ENCODE measurements around the gene TFPI. TPM values are rescaled to one million over a fixed set of nuclear protein-coding genes. Genes with fewer than 3 reads are reported as not detected.
"Not testable (repeated sequence)": the region's sequence is repeated elsewhere in the genome, so short reads cannot be mapped to it uniquely, and the experiment has no call there.

The TFPI gene
- total RNA-seq, 1 experiment from 2014 or later = 12.0 TPM

DNA sequence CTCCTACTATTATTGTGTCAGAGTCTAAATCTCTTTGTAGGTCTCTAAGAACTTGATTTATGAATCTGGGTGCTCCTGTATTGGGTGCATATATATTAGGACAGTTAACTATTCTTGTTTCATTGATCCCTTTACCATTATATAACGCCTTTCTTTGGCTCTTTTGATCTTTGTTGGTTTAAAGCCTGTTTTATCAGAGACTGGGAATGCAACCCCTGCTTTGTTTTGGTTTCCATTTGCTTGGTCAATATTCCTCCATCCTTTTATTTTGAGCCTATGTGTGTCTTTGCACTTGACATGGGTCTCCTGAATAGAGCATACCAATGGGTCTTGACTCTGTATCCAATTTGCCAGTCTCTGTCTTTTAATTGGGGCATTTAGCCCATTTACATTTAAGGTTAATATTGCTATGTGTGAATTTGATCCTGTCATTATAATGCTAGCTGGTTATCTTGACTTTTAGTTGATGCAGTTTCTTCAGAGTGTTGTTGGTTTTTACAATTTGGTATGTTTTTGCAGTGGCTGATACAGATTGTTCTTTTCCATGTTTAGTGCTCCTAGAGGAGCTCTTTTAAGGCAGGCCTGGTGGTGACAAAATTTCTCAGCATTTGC, 36.4 kb downstream of the TFPI start:
- Histone ChIP-seq H3K36me3 (peaks cover 19% of the 10 kb centered on the region), H3K9me3 (peaks cover 18% of the 10 kb centered on the region)
- H3K4me3 ChIP-seq, H3K27me3 ChIP-seq, DNase-seq: not testable (repeated sequence)

DNA sequence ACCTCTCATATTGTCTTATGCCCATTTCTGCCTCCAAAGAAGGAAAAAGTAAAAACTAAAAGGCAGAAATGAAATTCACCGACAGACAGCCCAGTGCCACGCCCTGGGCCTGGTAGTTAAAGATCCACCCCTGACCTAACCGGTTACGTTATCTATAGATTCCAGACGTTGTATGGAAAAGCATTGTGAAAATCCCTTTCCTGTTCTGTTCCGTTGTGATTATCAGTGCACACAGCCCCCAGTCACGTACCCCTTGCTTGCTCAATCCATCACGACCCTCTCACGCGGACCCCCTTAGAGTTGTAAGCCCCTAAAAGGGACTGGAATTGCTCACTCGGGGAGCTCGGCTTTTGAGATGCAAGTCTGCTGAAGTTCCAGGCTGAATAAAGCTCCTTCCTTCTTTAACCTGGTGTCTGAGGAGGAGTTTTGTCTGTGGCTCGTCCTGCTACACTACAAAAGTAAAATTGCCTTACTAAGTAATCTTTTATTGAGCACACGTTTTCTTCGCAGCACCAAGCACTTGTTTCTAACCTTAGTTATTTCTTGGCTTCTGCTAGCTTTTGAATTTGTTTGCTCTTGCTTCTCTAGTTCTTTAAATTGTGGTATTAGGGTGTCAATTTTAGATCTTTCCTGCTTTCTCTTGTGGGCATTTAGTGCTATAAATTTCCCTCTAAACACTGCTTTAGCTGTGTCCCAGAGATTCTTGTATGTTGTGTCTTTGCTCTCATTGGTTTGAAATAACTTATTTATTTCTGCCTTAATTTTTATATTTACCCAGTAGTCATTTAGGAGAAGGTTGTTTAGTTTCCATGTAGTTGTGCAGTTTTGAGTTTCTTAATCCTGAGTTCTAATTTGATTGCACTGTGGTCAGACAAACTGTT, 37.4 kb downstream of the TFPI start:
- Histone ChIP-seq H3K36me3 (peaks cover 14% of the 10 kb centered on the region), H3K9me3 (peaks cover 18% of the 10 kb centered on the region)
- not testable (repeated sequence) for H3K4me3 ChIP-seq, H3K27me3 ChIP-seq, DNase-seq

DNA sequence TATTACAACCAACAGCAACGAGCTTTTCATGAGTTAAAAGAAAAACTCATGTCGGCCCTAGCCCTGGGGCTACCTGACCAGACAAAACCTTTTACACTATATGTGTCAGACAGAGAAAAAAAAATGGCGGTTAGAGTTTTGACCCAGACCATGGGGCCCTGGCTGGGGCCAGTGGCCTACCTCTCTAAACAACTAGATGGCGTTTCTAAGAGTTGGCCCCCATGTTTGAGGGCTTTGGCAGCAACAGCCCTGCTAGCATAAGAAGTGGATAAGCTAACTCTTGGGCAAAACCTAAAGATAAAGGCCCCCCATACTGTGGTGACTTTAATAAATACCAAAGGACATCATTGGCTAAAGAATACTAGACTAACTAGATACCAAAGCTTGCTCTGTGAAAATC, 39.3 kb downstream of the TFPI start:
- H3K36me3 ChIP-seq = peaks cover 3% of the 10 kb centered on the region
- H3K4me3 ChIP-seq = no peak overlapping the region
- peaks cover 17% of the 10 kb centered on the region for H3K9me3 ChIP-seq
- H3K27me3 ChIP-seq = no peaks in the 10 kb centered on the region
- no peak for DNase-seq

DNA sequence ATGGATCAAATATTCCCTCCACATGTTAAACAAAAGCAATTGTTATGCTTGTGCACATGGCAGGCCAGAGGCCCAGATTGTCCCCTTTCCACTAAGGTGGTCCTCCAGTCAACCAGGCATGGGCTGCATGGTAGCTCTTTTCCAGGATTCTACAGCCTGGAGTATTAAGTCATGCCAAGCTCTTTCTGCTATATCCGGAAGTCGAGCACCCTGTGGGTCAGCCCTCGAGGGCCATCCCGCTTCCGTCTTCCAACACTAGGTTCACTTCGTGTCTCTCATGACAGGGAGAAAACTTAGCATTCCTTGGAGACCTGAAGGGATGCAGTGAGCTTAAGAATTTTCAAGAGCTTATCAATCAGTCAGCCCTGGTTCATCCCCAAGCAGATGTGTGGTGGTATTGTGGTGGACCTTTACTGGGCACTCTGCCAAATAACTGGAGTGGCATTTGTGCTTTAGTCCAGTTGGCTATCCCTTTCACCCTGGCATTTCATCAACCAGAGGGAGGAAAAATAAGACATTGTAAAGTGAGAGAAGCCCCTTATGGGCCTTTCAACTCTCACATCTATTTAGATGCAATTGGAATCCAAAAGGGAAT, 39.9 kb downstream of the TFPI start:
- not testable (repeated sequence) for DNase-seq, H3K4me3 ChIP-seq, H3K36me3 ChIP-seq, H3K27me3 ChIP-seq
- H3K9me3 ChIP-seq = peaks cover 16% of the 10 kb centered on the region

DNA sequence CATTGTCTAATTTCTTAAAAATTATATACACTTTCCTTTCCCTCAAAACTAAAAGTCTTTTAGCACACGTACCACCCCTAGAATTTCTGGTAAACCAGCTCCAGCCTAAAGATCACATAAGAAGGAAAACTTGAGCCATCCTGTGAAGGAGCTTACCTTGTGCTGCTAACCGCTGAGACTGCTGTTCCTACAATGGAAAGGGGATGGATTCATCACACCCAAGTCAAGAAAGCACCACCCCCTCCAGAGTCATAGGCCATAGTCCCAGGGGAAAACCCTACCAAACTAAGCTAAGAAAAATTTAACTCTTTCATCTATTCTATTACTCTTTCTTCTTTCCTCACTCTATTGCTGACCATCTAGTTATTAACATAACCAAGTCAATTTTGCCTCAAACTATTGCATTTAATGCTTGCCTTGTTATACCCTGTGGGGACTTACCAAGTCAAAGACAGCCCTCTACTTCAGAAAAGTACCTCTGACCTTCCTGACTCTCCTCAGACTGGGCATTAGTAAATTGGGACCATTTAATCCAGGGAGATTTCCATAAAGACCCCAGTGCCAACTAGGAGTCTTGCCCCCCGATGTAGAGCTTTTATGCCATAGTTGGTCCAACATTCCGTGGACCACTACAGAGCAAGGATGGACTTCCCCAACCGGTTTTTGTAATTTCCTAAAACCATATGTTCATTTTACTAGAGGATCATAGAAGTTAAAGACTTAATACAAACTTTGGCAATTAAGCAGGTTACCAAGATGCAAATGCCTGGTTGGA, 40.6 kb downstream of the TFPI start:
- DNase-seq, H3K4me3 ChIP-seq, H3K36me3 ChIP-seq, H3K27me3 ChIP-seq: not testable (repeated sequence)
- H3K9me3 ChIP-seq = peaks cover 12% of the 10 kb centered on the region

DNA sequence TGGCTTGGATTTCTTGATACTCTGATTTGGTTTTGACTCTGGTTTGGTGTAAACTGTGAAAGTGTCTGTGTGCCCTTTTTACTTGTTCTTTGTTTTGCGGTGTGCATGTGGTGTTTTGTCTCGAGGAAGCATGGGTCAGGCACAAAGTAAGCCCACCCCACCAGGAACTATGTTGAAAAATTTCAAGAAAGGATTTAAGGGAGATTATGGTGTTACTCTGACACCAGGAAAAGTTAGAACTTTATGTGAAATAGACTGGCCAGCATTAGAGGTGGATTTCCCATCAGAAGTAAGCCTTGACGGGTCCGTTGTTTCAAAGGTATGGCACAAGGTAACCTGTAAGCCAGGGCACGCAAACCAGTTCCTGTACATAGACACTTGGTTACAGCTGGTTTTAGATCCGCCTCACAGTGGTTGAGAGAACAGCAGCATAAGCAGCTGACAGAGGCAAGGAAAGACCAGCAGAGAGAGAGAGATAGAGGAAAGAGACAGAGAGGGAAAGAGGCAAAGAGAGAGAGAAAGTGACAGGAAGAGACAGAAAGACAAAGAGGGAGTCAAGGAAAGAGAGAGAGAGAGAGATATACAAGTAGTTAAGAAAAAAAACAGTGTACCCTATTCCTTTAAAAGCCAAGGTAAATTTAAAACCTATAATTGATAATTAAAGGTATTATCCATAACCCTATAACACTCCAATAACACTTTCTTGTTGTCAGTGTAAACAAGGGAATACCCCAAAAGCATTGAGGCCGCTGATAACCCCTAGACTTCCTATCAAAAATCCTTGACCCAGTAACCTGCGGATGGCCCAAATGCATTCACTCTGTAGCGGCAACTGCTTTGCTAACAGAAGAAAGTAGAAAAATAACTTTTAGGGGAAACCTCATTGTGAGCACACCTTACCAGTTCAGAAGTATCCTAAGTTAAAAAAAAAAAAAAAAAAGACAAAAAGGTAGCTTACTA, 42.6 kb downstream of the TFPI start:
- Histone ChIP-seq H3K27me3 (no peaks in the 10 kb centered on the region), H3K36me3 (no peaks in the 10 kb centered on the region), H3K9me3 (peaks cover 4% of the 10 kb centered on the region), H3K4me3 (no peak overlapping the region)
- no peak for DNase-seq

DNA sequence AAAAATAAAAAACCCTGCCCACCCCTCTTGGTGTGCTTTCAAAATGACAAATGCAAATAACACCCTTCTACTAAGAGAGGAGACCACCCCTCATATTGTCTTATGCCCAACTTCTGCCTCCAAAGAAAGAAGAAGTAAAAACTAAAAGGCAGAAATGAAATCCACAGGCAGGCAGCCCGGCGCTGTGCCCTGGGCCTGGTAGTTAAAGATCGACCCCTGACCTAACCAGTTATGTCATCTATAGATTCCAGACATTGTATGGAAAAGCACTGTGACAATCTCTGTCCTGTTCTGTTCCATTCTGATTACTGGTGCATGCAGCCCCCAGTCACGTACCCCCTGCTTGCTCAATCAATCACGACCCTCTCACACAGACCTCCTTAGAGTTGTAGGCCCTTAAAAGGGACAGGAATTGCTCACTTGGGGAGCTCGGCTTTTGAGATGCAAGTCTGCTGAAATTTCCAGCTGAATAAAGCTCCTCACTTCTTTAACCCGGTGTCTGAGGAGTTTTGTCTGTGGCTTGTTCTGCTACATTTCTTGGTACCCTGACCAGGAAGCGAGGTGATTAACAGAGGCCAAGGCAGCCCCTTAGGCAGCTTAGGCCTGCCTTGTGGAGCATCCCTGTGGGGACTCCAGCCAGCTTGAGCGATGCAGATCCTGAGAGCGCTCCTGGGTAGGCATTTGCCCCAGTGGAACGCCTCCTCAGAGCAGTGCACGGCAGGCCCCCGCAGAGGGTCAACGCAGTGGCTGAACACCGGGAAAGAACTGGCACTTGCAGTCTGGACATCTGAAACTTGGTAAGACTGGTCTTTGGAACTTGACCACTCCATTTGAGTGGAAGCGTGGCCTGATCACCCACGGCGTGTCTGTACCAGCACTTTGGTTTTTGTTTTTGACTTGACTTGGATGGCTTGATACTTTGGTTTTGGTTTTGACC, 43.5 kb downstream of the TFPI start:
- not testable (repeated sequence) for H3K36me3 ChIP-seq, H3K27me3 ChIP-seq, DNase-seq, H3K4me3 ChIP-seq, H3K9me3 ChIP-seq

DNA sequence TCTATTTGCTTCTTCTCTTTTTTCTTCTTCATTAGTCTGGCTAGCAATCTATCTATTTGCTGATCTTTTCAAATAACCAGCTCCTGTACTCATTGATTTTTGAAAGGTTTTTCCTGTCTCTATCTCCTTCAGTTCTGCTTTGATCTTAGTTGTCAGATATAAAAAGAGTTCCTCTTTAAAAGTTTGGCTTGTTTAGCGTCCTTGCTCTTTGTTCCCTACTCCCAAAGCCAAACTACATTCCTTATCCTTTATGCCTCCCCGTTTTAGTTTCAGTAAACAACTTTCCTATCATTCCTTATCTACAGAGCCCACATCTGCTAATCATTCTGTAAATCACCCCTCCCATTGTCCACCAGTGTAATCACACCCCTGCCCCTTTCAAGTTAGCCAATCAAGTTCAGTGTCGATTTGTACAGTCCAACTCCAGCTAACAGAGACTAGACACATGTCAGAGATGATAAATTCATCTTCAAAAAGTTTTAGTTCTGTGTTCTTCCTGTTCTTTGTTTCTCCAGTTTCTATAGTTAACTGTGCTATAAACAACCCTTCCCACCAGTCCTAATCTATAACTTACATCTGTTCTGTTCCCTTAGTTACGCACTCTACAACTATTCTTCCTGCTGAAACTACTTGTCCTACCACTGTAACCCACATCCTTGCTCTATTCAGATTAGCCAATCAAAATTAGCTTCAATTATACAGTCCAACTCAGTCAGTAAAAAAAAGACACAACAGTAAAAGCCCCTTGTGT, 44.4 kb downstream of the TFPI start:
- Histone ChIP-seq H3K36me3 (no peaks in the 10 kb centered on the region), H3K4me3 (no peak overlapping the region), H3K27me3 (no peaks in the 10 kb centered on the region), H3K9me3 (peaks cover 4% of the 10 kb centered on the region)
- no peak for DNase-seq

DNA sequence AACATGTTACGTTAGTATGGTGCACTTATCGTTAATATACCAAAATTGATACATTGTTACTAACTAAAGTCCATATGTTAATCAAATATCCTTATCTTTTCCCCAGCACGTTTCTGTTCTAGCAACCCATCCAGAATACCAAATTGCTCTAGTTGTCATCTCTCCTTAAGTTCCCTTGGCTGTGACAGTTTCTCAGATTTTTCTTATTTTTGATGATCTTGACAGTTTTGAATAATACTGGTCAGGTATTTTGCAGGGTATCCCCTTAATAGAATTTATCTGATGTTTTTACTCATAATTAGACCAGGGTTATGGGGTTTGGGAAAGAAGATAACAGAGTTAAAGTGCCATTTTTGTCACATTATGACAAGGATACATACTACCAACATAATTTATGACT, 47.8 kb downstream of the TFPI start:
- no peaks in the 10 kb centered on the region for H3K27me3 ChIP-seq
- H3K36me3 ChIP-seq = no peaks in the 10 kb centered on the region
- H3K4me3 ChIP-seq = no peak overlapping the region
- DNase-seq = no peak
- peaks cover 4% of the 10 kb centered on the region for H3K9me3 ChIP-seq

DNA sequence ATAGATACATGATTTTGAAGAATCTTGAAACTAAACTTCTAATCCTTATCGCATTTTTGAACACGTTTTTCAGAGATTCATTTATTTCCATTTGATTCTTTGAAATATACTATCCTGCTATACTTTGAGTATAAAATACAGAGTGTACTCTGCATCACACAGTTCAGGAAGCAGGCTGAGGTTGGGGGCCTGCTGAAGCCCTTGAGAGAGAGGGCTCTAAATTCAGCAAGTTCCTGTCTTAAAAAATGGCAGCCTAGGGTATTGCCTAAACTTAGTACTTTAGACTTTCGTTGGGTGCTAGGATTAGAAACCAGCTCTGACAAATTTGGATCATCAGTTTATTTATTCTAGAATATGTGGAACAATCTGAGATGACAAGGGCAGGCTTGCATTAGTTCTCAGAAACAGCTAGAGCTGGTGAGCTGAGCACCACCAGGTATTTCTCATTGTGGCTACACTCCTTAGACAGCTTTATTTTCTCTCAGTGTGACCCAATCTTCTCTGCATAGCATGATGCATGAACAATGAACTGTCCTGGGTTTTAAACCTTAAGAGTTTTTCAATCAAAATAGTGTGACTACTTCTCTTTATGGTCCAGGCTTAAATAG, 49.1 kb downstream of the TFPI start:
- no peak for DNase-seq
- Histone ChIP-seq H3K36me3 (no peaks in the 10 kb centered on the region), H3K9me3 (peaks cover 4% of the 10 kb centered on the region), H3K4me3 (no peak overlapping the region), H3K27me3 (no peaks in the 10 kb centered on the region)

DNA sequence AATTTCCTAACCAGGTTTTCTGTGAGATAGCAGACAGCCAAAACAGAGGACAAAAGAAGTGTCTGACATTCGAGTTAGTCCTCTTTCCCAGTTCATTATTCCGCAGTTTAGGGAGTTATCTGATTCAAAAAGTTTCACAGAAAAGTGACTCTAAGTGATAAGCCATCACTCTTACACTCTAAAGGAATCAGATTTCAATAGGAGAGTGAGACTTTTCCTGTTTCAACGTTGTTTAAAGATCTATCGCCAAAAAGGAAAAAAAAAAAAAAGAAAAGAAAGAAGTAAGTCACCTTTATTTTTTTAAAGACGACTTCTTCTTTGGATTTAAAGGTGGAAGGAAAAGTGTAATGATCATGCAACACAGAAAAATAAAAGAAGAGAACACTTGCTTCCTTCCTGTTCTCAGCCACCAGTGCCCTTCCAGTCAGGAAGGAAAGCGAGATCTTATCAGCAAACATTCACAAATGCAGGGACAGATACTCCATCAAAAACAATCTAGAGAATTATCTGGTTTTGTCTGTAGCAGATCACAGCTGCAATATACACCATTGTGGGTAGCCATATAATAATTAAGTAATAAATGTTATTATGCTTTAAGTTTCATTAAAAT, 49.8 kb downstream of the TFPI start:
- Histone ChIP-seq H3K27me3 (no peaks in the 10 kb centered on the region), H3K36me3 (no peaks in the 10 kb centered on the region), H3K9me3 (no peaks in the 10 kb centered on the region; the same call in 1 of the 2 replicates), H3K4me3 (no peak overlapping the region)
- DNase-seq = no peak

DNA sequence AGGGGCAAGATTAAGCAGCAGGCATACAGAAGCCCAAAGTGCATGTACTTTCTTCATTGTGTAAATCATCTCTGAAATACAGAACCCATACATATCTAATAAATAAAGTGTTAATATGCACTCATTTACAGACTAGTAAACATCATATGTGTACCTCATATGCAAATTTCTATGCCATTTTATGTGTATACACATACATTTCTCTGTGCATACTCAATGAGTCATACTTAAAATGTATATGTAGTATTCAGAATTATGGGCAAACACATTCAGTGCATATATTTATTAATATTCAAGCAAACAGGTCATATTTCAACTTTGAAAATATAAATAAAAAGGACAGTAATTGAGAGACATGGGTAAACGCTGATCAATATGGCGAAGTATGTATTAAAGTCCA, 50.5 kb downstream of the TFPI start:
- no peaks in the 10 kb centered on the region for H3K36me3 ChIP-seq
- no peaks in the 10 kb centered on the region for H3K27me3 ChIP-seq
- no peaks in the 10 kb centered on the region; the same call in 1 of the 2 replicates for H3K9me3 ChIP-seq
- DNase-seq = no peak
- H3K4me3 ChIP-seq = no peak overlapping the region

DNA sequence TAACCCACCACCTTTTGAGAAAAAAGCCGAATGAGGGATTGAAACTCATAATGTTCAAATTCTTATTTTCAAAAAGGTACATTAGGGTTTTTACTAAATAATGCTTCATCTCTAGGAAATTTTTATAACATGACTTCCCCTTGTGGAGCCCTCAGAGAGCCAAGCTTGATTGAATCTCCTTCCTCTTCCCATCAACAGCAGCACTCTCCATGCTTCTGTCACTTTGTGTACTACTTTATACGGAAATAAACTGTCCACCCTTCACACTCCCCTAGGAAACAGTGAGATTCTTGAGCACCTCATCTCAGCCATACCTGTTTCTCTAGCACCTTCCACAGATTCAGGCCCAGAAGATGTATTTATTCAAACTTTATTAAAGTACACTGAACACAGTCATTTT, 51.8 kb downstream of the TFPI start:
- H3K4me3 ChIP-seq = no peak overlapping the region
- no peak for DNase-seq

More for the DNA sequence above, 51.8 kb downstream of the TFPI start:
- Histone ChIP-seq H3K27me3 (no peaks in the 10 kb centered on the region), H3K9me3 (no peaks in the 10 kb centered on the region; the same call in 1 of the 2 replicates), H3K36me3 (no peaks in the 10 kb centered on the region)

Measured in MG63 (cell line).